NT2/D1 (cell line): ENCODE measurements around the gene USP35.

Experiments
- DNase-seq: peaks from one replicate; pipeline ENCODE4 v3.0.0-alpha.2; 2011; ENCODE audit warnings: low read depth, low spot score
- H3K27me3 ChIP-seq: 2 replicates; pipeline ENCODE4 v1.6.0; 2011; ENCODE audit warnings: mild to moderate bottlenecking; ENCODE audit not compliant: insufficient read length, insufficient read depth
- H3K36me3 ChIP-seq: 2 replicates; pipeline ENCODE4 v1.6.1; 2011; ENCODE audit warnings: mild to moderate bottlenecking, low read length, mixed read lengths; ENCODE audit not compliant: insufficient read depth, insufficient read length
- H3K4me1 ChIP-seq: 2 replicates; pipeline ENCODE4 v1.5.1; 2011; ENCODE audit not compliant: insufficient read depth, insufficient read length
- H3K4me3 ChIP-seq: 2 replicates; pipeline ENCODE4 v1.5.1; 2011; ENCODE audit warnings: low read depth; ENCODE audit not compliant: insufficient read length
- H3K9ac ChIP-seq: 2 replicates; pipeline ENCODE4 v1.6.0; 2011; ENCODE audit warnings: low read depth; ENCODE audit not compliant: insufficient read length
- H3K9me3 ChIP-seq: 2 replicates; pipeline ENCODE4 v1.5.1; 2011; ENCODE audit warnings: mild to moderate bottlenecking, low read length; ENCODE audit not compliant: insufficient read depth
- SUZ12 ChIP-seq: IDR thresholded peaks from 2 replicates; pipeline ENCODE4 v1.6.1; 2011; ENCODE audit not compliant: insufficient read length, insufficient read depth; ENCODE audit errors: extremely low read depth
- YY1 ChIP-seq: IDR thresholded peaks from 2 replicates; pipeline ENCODE4 v1.6.1; 2011; ENCODE audit not compliant: insufficient read length, insufficient read depth
- ZNF274 ChIP-seq: IDR thresholded peaks from 2 replicates; pipeline ENCODE4 v1.6.1; 2011; ENCODE audit warnings: mild to moderate bottlenecking, low read depth, low read length

The USP35 gene

GRCh38 chr11:78255919-78256318 is 67.2 kb downstream of the USP35 start:
- Histone ChIP-seq H3K9me3 (no peaks in the 10 kb centered on the region), H3K4me3 (no peak overlapping the region), H3K9ac (no peak overlapping the region), H3K4me1 (no peaks in the 10 kb centered on the region), H3K36me3 (no peaks in the 10 kb centered on the region), H3K27me3 (no peaks in the 10 kb centered on the region)
- no peak for DNase-seq
- TF ChIP-seq ZNF274: no peak
- no peak for TF ChIP-seq SUZ12

DNA sequence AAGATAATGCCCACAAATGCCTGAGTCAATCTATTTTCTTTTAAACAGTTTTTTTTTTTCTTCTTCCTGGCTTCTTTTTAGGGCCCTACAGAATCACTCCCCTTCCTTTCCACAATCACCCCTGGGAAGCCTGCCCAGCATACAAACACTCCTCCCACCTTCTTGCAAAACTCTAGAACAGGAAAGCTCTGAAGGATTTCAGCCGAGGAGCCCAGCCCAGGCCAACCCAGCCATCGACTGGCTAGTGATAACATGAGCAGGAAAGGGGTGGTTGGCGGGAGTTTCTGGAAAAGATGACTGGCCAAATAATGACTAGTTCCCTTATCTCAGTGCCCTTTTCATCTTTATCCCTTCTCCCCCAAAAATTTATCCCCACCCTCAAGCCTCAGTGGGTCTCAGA is 68.2 kb downstream of the USP35 start:
- DNase-seq: no peak
- Histone ChIP-seq H3K27me3 (no peaks in the 10 kb centered on the region), H3K9ac (no peak overlapping the region), H3K4me3 (no peak overlapping the region), H3K9me3 (no peaks in the 10 kb centered on the region), H3K36me3 (no peaks in the 10 kb centered on the region), H3K4me1 (no peaks in the 10 kb centered on the region)
- TF ChIP-seq SUZ12 (no peak), YY1 (no peak), ZNF274 (no peak)

DNA sequence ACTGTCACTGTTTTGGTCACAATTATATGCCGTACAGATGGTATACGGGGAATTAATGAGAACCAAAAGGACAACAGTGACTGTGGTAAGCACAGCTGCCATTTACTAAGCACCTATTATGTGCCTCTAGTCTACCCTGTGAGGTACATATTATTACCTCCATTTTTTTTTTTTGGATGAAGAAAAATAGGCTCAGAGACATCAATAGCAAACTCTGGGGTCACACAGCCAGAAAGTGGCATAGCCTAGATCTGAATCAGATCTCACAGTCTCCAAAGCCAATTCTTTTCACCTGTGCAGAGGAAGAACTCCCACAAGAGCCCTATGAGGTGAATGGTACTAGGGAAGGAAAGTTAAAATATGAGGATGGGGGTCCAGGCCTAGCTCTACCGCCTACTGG is 68.9 kb downstream of the USP35 start:
- TF ChIP-seq SUZ12: no peak
- no peak for TF ChIP-seq ZNF274
- TF ChIP-seq YY1: no peak
- Histone ChIP-seq H3K4me3 (no peak overlapping the region), H3K4me1 (no peaks in the 10 kb centered on the region), H3K9me3 (no peaks in the 10 kb centered on the region), H3K27me3 (no peaks in the 10 kb centered on the region), H3K9ac (no peak overlapping the region), H3K36me3 (no peaks in the 10 kb centered on the region)
- no peak for DNase-seq

DNA sequence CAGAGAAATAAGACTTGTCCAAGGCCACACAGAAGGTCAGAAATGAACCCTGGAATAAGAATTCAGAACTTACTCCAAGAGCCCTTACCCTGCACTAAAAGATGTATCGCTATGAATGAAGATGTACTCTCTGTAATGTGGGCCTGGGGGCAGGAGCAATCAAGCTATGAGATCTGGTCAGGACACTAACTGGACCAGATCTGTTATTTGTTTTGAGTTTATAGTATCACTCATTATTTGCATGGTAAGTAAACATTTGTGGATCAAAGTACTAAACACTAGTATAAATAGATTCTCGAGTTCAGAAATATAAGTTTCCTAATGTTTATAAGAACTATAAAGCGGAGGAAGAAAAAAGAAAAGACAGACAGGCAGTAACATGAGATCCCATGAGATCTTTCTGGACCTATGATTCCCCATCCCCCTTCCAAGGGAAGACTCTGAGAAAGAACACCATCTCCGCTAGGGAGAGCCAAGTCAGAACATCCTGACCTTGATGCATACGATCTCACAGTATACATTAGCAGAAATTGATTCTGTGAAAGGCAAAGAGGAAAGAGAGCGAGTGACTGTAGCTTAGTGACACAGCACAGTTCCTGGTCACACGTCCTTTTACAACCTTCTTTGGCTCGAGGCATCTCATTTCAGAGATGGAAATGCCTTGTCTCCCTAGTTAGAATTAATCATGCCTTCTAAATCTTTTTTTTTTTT is 71.2 kb downstream of the USP35 start:
- H3K27me3 ChIP-seq: no peaks in the 10 kb centered on the region
- H3K4me3 ChIP-seq: no peak overlapping the region
- H3K36me3 ChIP-seq: no peaks in the 10 kb centered on the region
- DNase-seq: no peak
- TF ChIP-seq SUZ12 (no peak), ZNF274 (no peak), YY1 (no peak)
- no peak overlapping the region for H3K9ac ChIP-seq
- no peaks in the 10 kb centered on the region for H3K4me1 ChIP-seq
- H3K9me3 ChIP-seq: no peaks in the 10 kb centered on the region

DNA sequence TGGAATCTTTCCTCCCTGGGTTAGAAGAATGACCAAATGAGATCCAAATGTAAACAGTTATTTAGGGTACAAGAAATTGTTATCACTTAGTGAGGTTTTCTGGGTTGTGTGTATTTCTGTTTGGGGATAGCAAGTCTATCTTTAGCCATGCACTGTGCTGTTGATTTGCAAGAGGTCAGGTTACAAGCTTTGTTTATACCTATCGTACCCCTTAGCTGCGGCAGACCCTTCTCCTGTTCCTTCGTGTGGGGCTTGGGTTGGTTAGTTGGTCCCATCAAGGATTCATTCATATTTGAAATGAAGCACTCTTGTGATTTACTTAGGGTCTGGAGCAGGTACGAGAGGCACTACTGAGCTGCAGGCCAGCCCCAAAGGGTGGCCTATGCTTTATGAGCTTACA is 72.6 kb downstream of the USP35 start:
- Histone ChIP-seq H3K9me3 (no peaks in the 10 kb centered on the region), H3K4me1 (no peaks in the 10 kb centered on the region), H3K4me3 (no peak overlapping the region), H3K9ac (no peak overlapping the region), H3K36me3 (no peaks in the 10 kb centered on the region), H3K27me3 (no peaks in the 10 kb centered on the region)
- DNase-seq: no peak
- TF ChIP-seq ZNF274 (no peak), SUZ12 (no peak), YY1 (no peak)

- H3K9ac ChIP-seq: no peak overlapping the region
- no peaks in the 10 kb centered on the region for H3K36me3 ChIP-seq
- no peak overlapping the region for H3K4me3 ChIP-seq
- no peaks in the 10 kb centered on the region for H3K9me3 ChIP-seq
- TF ChIP-seq ZNF274 (no peak), YY1 (no peak), SUZ12 (no peak)
- H3K4me1 ChIP-seq: no peaks in the 10 kb centered on the region
- no peaks in the 10 kb centered on the region for H3K27me3 ChIP-seq
- DNase-seq: no peak
Measured at GRCh38 chr11:78261828-78262227, 73.1 kb downstream of the USP35 start.

DNA sequence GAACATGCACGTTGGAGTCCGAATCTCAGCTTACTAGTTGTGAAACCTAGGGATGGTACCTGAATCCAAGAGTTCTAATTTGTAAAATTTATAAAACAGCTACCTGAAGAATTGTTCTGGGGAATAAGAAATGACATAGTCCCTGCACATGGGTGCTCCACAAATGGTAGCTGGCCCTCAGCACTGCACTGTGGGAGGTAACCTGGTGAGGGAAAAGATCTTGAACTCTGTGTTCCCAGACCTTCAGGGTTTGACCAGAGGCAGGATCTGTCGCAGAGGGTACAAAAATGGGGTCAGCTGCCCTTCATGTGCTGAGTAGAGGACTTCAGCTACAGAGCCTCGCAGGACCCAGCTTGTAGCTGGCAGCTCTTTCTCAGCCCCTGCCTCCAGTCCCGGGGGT is 73.5 kb downstream of the USP35 start:
- H3K36me3 ChIP-seq: no peaks in the 10 kb centered on the region
- no peak for TF ChIP-seq ZNF274
- no peak for TF ChIP-seq SUZ12
- TF ChIP-seq YY1: no peak
- no peaks in the 10 kb centered on the region for H3K4me1 ChIP-seq
- H3K27me3 ChIP-seq: no peaks in the 10 kb centered on the region
- DNase-seq: no peak
- H3K4me3 ChIP-seq: no peak overlapping the region
- no peaks in the 10 kb centered on the region for H3K9me3 ChIP-seq
- H3K9ac ChIP-seq: no peak overlapping the region

GRCh38 chr11:78262691-78263090 is 74.0 kb downstream of the USP35 start:
- TF ChIP-seq SUZ12: no peak
- no peak for TF ChIP-seq ZNF274
- no peak for TF ChIP-seq YY1
- Histone ChIP-seq H3K4me1 (no peaks in the 10 kb centered on the region), H3K27me3 (no peaks in the 10 kb centered on the region), H3K36me3 (no peaks in the 10 kb centered on the region), H3K9ac (no peak overlapping the region), H3K4me3 (no peak overlapping the region), H3K9me3 (no peaks in the 10 kb centered on the region)
- no peak for DNase-seq
